C1 segment of cervical spinal cord (tissue), 14 donors: ENCODE data around the gene SMPD4.
A peak's percentile ranks its signal among the peaks of the same experiment; 100 is the strongest.
"Not testable (repeated sequence)": the region's sequence is repeated elsewhere in the genome, so short reads cannot be mapped to it uniquely, and the experiment has no call there.

ENCODE experiments used
- DNase-seq, 14 donors: peaks; one replicate each; lab custom pipeline; 2025; lab: John Stamatoyannopoulos, UW

SMPD4 gene

GRCh38 chr2:130159376-130159775 is 22.0 kb downstream of the SMPD4 start:
- not testable (repeated sequence) for DNase-seq

GRCh38 chr2:130158631-130159030 is 22.8 kb downstream of the SMPD4 start:
- no peak for DNase-seq

GRCh38 chr2:130157825-130158514 is 23.4 kb downstream of the SMPD4 start:
- not testable (repeated sequence) for DNase-seq

GRCh38 chr2:130157354-130157753 is 24.0 kb downstream of the SMPD4 start:
- DNase-seq, result not testable (repeated sequence)

- no peak for DNase-seq
These were observed 24.8 kb downstream of the SMPD4 start for GRCh38 chr2:130156624-130157004.

DNA sequence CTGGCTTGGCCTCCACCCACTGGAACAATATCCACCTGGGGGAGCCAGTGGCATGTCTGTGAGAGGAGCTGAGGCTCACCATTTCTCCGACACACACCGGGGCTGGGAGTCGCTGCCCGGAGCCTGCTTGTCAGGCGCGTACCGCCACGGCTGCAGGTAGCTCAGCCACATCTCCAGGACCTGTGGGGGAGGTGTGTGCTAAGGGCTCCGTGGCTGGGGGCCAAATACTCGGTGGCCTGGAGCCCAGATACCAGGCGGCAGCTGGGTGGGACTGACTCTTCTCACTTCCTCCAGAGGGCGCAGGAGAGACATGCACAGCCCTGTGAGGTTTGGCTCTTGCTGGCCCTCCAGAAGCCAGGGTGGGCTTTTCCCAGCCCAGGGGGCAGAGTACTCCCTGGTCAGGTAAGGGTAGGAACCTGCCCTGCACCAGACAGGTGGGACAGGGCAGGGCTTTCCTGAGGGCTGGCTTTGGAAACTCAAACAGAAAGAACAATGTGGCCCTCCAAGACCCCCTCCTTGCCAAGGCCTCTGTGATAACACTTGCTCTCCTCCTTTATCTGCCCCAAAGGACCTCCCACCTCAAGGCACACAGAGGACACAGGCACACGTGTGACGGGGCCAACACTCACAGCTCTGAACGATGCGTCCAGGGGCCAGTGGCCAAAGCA is 25.3 kb downstream of the SMPD4 start:
- DNase-seq, result peak in 4 of 14 donors; percentile 12 to 66 (median 18)

DNA sequence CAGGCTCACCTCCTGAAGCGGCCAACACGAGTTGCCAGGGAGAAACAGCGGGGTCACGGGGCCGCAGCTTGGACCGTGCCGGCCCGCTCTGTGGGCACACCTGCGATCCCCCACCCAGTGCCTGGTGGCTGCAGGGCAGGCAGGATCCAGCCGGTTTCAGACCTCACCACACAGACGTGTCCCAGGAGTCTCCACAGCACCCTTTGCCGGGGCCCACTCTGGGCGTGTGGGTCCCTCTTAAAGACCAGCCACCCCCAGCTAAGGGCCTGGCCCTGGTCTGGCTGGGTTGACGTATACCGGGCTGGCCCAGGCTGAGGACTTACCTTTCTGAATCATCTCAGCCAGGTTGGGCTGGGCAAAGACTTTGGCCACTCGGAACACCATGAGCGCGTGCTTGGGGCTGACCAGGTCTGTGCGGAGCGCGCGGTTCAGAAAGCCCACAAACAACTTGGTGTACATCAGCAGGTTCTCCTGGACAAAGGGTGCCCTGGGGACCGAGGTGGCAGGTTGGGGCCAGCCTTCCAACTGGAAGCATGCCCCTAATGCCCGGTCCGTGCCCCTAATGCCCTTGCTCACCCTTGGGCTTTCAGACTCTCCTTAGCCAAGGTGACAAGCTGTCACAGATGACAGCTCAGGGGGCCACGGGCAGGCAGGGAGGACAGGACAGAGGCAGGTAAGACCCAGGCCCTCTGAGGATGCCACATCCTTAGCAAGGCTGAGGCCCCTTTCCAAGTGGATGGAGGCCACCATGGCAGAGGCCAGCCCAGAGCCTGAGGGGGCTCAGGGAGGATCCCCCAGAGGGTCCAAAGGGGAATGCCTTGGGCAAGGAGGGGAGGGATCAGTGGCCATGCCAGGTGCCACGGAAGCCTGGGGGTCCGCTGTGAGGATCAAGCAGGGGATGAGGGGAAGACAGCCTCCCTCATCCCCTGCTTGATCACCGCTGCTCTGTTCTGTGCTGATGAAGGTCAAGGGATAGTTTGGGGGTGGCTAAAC is 26.3 kb downstream of the SMPD4 start:
- DNase-seq, result peak in 1 of 14 donors; percentile 4

DNA sequence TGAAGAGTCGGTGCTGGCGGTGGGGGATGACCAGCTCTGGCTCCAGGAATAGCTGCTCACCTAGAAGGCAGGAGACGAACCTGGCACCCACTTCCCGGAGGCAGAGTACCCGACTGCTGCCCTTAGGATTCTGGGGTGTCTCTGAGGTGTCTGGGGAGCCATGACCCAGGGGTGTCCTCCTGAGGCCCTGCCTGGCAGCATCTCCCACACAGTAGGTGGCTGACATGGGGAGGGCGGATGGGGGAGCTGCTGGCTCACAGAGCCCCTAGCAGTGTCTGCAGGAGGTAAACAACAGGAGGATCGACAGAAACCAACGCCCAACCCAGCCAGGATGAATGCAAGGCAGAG is 27.0 kb downstream of the SMPD4 start:
- not testable (repeated sequence) for DNase-seq

DNA sequence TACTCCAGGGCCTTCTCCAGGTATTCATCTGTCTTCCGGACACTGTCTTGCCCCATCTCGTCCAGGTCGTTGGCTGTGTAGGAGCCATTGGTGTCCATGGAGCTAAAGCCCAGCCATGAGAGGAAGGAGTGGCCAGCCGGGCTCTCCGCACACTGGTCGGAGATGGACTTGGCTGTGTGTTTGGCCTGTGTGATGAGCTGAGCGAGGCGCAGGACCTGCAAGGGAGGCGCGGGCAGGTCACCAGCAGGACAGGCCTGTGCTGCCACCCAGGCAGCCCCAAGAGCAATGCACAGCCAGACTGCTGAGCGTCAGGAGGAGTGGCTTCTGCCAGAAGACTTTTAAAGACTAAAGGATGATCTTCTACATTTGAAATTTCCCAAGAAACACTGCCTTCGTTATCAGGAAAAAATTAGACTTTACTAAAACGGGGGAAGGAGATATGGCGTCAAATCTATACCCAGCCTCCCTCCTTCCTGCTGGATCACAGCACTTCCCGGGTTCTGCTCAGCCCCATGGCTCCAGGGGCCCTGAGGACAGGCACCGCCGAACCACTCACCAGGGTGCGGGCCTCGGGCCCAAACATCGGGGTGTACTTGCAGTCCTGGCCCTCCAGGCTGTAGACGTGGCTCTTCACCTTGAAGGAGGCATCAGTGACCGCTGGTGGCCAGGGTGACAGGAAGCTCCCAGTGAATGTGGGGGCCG is 27.5 kb downstream of the SMPD4 start:
- DNase-seq, result not testable (repeated sequence)

DNA sequence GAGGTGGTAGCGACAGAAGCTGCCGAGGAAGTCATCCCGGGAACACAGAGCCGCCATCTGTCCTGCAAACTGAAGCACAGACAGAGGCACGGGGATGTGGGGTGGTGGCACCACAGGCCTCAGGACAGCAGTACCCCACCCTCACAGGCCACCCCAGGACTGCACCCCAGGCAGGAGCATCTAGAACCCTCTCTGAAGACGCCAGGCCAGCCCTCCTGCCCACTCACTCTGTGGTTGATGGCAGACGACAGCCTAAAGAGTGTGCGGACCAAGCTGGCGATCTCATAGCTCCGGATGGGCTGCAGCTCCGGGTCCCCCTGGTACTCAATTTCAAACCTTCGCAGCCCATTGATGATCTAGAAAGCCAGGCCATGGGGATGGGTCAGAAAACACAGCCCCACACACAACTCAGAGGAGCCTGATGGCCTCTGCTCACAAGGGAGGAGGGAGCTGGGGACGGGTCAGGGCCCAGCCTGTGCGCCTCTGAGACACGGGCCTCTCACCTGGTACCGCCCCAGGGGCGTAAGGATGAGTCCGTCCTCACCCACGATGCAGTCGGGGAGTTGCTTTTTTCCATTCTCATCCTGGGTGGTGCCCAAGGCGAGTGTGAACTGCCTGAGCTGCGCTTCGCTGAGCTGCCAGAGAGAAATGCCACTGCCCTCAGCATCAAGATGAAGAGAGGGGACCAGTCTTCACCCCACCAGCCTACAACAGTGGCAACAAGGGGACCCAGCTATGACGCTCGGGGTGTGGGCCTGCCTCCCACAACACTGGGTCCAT is 28.4 kb downstream of the SMPD4 start:
- DNase-seq, result no peak

DNA sequence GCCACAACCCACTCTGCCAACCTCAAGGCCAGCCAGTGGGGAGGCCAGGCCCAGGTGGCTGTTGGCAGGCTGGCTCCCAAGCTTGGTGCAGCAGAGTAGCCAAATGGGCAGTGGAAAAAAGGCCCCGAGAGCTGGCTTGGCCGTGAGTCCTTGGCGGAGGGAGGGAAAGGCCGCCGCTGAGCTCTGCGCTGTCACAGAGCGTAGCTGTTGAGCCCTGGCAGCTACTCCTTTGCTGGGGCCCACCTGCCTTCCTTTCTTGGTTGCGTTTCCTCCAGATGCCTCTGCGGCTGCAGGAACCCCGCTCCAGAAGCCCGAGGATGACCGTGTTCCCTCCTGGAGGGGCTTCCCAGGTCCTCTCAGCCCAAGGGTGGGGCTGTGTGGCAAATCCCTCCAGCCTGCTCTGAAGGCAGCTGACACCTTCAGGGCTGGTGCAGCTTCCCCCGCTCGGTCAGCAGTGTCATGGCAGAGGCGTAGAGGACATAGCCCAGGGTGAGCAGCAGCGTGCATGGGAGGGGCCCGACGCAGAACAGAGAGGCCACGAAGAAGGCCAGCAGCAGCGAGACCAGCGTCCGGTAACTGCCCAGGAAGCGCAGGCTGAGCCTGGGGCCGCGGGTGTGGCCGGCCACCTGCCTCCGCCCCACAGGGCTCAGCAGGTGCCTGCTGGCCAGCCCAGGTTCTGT is 29.1 kb downstream of the SMPD4 start:
- peak in 1 of 14 donors; percentile 75 for DNase-seq

DNA sequence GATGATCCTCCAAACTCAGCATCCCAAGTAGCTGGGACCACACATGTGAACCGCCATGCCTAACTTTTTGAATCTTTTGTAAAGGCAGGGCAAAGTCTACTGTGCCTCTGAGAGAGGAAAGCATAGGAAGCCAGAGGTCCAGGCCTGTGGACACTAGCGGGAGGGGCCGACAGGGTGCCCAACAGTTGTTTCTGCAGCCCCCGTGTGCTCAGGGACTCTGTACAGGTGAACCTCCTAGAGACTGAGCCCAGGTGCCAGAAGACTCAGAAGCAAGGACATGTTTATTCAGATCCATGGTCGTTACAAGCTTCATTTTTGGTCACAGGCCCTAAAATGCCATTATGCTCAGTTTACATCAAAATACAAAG is 30.3 kb downstream of the SMPD4 start:
- not testable (repeated sequence) for DNase-seq

DNA sequence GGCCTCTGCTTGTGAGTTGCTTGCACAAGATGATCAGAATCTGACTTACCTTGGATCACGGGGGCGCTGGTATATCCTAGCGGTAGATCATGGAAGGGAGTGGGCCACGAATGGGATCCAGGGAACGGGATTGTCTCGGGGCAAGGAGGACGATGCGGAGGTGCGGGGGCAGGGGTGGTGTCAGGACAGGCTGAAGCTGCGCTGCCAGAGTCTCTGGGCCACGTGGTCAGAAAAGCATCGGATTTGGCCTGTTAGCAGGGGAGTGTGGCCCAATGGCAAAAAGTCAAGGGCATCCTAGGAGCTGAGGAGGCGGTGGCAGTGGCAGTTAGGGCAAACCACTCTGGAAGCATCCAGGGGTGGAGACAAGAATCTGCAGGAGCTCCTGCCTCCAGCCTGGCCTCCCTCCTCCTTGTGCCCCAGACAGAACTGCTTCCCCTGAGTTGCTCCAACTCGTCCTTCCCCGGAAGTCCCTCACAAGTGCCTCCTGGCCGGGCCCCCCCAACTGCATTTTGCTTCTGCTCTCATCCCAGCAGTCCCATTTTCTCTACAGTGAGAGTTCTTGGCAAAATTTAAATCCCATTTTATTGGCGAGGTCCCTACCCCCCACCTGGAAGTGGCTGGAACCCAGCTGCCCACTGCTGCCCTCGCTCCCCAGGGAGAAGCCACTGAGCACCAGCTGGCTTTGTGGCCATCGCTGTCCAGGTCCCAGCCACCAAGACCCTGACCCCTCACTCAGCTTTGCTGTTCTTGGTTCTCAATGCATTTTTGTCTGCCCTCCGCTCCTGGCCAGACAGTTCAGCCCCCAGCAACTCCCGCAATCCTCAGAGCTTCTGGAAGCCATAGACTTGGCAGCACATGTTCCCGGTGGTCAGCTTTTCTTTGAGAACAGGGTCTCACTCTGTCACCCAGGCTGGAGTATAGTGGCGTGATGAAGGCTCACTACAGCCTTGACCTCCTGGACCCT is 30.9 kb downstream of the SMPD4 start:
- no peak for DNase-seq

DNA sequence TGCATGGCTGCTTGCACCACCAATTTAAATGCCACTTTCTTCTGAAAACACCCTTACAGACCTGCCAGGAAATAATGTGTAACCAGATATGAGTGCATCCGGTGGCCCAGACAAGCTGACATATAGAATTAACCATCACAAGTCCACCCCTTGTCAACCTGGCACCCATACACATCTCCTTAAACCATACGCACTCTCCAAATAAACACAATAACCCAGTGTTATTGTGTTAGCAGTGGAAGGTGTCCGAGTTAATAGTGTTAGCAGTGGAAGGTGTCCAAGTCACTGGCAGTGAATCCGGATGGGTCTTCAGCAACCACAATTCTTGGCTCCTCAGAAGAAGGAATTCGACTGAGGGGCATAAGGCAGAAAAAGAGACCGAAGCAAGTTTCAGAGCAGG is 32.9 kb downstream of the SMPD4 start:
- DNase-seq, result not testable (repeated sequence)

GRCh38 chr2:130145006-130145414 is 36.4 kb downstream of the SMPD4 start, which contains the start of gene CCDC74B:
CCDC74B (minus strand) TSS chr2:130145112; CDS start chr2:130144996, 116 bp downstream.
- peak in 2 of 14 donors; percentile 23 to 47 for DNase-seq

GRCh38 chr2:130143266-130144039 is 37.9 kb downstream of the SMPD4 start:
- DNase-seq, result not testable (repeated sequence)

DNA sequence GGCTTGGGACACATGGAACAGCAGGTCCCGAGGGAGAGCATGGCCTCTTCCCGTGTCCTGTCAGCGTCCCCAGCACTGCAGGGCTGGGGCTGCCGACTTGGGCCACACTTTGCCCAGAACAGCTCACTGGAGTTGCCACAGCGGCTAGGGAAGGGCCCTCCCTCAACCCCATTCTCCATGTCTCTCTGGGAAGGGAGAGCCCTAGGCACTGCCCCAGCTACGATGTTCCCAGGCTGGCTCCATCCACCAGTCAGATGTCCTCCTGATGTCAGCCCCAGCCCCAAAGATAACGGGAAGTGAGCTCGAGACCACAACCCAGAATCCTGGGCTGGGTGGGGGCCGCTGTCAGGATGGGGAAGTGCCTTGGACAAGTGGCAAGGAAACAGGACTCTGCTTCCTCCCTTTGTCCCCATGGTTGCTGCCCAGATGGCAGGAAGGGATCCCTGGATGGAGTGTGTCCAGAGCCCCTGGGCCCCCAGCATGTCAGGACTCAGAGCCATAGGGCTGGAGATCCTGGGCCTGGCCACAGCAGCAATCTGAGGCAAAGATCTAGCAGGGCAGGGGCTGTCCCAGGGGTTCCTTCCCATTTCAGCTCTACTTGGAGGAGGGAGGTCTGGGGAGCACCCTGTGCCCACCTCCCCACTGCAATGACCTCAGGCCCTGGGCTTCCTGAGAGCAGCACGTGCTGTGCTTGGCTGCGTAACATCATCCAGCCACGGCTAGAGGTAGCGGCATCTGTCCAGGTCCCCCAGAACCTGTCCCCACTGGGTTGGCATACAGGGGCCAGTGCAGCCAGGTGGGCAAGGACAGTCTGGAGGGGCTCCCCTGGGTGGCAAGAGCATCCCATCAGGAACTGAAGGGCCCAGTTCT is 38.8 kb downstream of the SMPD4 start:
- not testable (repeated sequence) for DNase-seq
